A549 treated with RU486 at 1 μM for 4 hours (cell line): ENCODE results near the gene TRIM51. TPM values are rescaled to one million over a fixed set of nuclear protein-coding genes. Genes with fewer than 3 reads are reported as not detected.

ENCODE experiments used
- total RNA-seq: library from RNA; stranded (reverse); fragments of 200-300 nt; extraction: Qiagen RNA extraction; gene quantifications from 5 replicates; pipeline ENCODE4 v1.2.3, GENCODE V29; 2022; ENCODE audit warnings: low read depth

The TRIM51 gene
- total RNA-seq: not detected in 5 replicates

GRCh38 chr11:55882997-55883396 lies at the start of gene TRIM51:
Gene TRIM51, plus strand, starts transcription at chr11:55883297. Its CDS starts 2,132 bp downstream, at chr11:55885429.

DNA sequence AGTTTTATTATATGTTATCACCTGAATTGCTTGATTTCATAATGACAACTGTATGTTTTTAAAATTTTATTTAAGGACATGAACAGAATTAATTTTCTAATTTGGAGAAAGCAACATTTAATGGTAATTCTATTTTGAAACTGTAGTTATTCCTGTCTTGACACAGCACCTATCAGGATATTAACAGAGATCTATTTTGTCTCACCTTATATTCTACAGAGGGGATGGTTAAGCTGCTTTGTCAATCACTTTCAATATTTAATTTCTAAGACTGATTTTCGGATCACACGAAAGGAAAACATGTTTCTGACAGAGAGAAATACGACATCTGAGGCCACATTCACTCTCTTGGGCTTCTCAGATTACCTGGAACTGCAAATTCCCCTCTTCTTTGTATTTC lies 44.6 kb upstream of the TRIM51 start, which contains the start of gene OR5D16:
Gene OR5D16 (plus strand): TSS at position 301 of the 400 bp plus-strand sequence. CDS start 0 bp downstream, at position 301.

DNA sequence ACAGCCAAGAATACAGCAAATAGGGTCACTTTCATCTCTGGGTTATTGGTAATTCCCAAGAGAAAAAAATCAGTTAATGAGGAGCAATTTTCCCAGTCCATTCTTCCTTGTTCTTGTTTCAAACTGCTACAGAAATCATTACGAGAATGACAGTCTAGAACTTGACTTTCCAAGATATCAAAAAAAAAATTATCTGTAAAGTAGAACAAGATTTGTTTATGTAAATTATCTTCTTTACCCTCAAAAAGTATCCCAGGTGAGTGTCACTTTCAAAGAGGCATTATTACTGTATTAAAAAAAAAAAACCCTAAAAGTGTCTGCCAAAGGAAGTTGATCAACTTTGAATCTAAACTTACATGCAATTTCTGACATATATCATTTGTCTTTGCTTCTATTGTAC lies 31.4 kb downstream of the TRIM51 start, which contains the start of gene OR5W2:
Gene OR5W2 (minus strand): TSS at position 101 of the 400 bp plus-strand sequence. CDS start 0 bp downstream, at position 101.

DNA sequence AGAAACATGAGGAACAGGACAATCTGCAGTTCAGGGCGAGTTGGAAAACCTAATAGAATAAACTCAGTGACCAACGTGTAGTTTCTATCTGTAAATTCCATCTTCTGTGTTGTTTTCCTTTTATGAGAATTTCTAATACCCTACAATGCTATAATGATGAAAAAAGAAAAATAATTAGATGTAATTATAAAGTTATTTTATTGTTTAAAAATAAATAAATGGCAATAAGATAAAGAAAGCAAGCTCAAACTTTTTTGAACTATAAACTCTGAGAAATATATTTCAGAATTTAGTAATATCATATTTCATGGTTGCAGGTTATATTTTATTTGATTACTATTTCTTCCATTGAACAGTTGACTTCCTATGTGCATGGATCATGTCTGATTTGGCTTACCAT lies 53.2 kb downstream of the TRIM51 start, which contains the start of gene OR5I1:
Gene OR5I1 (minus strand): TSS at position 101 of the 400 bp plus-strand sequence. CDS start 0 bp downstream, at position 101.

Other genes with a start within 250 kb of the TRIM51 start
- gene OR4P4, start 248.2 kb upstream of the TRIM51 start, total RNA-seq: not detected in 5 replicates
- not detected in 5 replicates for gene OR4S2, start 235.0 kb upstream of the TRIM51 start, total RNA-seq
- gene OR4C6, start 221.1 kb upstream of the TRIM51 start, total RNA-seq: not detected in 5 replicates
- not detected in 5 replicates for gene OR5D13, start 109.9 kb upstream of the TRIM51 start, total RNA-seq
- not detected in 5 replicates for gene OR5D14, start 87.7 kb upstream of the TRIM51 start, total RNA-seq
- gene OR5L1, start 71.9 kb upstream of the TRIM51 start, total RNA-seq: not detected in 5 replicates
- gene OR5D18, start 63.7 kb upstream of the TRIM51 start, total RNA-seq: not detected in 5 replicates
- not detected in 5 replicates for gene OR5L2, start 56.1 kb upstream of the TRIM51 start, total RNA-seq
- gene OR5D16, start 44.5 kb upstream of the TRIM51 start, total RNA-seq: not detected in 5 replicates
- not detected in 5 replicates for gene OR5W2, start 31.3 kb downstream of the TRIM51 start, total RNA-seq
- not detected in 5 replicates for gene OR5I1, start 53.1 kb downstream of the TRIM51 start, total RNA-seq
- gene OR10AG1, start 86.6 kb downstream of the TRIM51 start, total RNA-seq: not detected in 5 replicates
- gene OR5F1, start 111.3 kb downstream of the TRIM51 start, total RNA-seq: not detected in 5 replicates
- not detected in 5 replicates for gene OR5AS1, start 144.4 kb downstream of the TRIM51 start, total RNA-seq
- gene OR8I2, start 210.0 kb downstream of the TRIM51 start, total RNA-seq: not detected in 5 replicates
- gene OR8H2, start 220.4 kb downstream of the TRIM51 start, total RNA-seq: not detected in 5 replicates
- not detected in 5 replicates for gene OR8H3, start 239.1 kb downstream of the TRIM51 start, total RNA-seq